ENCODE measurements around the gene CPXM2.

Gene CPXM2

DNA sequence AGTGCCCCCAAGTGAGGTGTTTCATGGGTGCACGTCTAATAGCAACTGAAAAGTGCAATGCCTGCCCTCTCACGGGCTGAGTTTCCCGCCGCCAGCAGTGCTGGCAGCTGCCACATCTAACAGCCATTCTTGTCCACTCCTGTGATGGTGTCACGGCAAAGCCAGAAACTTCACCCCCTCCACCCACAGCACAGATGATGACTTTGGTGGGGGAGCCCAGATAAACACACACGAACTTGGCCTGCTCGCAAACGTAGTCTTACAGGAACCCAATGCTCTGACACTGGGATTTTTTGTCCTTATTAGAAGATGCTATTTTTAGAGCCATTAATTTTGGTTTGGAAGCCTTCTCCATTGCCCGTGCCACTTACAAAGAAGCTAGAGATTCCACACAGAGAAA lies 26.7 kb downstream of the CPXM2 start:
- Histone ChIP-seq H3K27ac (replicated peaks) (no peak overlapping the region), H3K27me3 (ENCODE audit: insufficient read depth, poor library complexity, severe bottlenecking) (no peaks in the 10 kb centered on the region), H3K4me3 (replicated peaks; ENCODE audit: insufficient read depth, low read length) (no peak overlapping the region)
- no peak for DNase-seq (ENCODE audit: low read depth in 1 of 2, low spot score in 1 of 2)
- TF ChIP-seq, protein P1, sequence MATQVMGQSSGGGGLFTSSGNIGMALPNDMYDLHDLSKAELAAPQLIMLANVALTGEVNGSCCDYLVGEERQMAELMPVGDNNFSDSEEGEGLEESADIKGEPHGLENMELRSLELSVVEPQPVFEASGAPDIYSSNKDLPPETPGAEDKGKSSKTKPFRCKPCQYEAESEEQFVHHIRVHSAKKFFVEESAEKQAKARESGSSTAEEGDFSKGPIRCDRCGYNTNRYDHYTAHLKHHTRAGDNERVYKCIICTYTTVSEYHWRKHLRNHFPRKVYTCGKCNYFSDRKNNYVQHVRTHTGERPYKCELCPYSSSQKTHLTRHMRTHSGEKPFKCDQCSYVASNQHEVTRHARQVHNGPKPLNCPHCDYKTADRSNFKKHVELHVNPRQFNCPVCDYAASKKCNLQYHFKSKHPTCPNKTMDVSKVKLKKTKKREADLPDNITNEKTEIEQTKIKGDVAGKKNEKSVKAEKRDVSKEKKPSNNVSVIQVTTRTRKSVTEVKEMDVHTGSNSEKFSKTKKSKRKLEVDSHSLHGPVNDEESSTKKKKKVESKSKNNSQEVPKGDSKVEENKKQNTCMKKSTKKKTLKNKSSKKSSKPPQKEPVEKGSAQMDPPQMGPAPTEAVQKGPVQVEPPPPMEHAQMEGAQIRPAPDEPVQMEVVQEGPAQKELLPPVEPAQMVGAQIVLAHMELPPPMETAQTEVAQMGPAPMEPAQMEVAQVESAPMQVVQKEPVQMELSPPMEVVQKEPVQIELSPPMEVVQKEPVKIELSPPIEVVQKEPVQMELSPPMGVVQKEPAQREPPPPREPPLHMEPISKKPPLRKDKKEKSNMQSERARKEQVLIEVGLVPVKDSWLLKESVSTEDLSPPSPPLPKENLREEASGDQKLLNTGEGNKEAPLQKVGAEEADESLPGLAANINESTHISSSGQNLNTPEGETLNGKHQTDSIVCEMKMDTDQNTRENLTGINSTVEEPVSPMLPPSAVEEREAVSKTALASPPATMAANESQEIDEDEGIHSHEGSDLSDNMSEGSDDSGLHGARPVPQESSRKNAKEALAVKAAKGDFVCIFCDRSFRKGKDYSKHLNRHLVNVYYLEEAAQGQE (IDR thresholded peaks at IDR 0.05; ENCODE audit: insufficient replicate concordance, low read depth): no peak
- TF ChIP-seq, protein P2, sequence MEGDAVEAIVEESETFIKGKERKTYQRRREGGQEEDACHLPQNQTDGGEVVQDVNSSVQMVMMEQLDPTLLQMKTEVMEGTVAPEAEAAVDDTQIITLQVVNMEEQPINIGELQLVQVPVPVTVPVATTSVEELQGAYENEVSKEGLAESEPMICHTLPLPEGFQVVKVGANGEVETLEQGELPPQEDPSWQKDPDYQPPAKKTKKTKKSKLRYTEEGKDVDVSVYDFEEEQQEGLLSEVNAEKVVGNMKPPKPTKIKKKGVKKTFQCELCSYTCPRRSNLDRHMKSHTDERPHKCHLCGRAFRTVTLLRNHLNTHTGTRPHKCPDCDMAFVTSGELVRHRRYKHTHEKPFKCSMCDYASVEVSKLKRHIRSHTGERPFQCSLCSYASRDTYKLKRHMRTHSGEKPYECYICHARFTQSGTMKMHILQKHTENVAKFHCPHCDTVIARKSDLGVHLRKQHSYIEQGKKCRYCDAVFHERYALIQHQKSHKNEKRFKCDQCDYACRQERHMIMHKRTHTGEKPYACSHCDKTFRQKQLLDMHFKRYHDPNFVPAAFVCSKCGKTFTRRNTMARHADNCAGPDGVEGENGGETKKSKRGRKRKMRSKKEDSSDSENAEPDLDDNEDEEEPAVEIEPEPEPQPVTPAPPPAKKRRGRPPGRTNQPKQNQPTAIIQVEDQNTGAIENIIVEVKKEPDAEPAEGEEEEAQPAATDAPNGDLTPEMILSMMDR (IDR thresholded peaks at IDR 0.05; ENCODE audit: insufficient read depth, low read length): no peak
- TF ChIP-seq POLR2AphosphoS5 (IDR thresholded peaks at IDR 0.05; ENCODE audit: low read depth): no peak
- TF ChIP-seq SPI1 (IDR thresholded peaks at IDR 0.05; ENCODE audit: borderline replicate concordance, low read depth): no peak
- TF ChIP-seq GABPA (IDR thresholded peaks at IDR 0.05; ENCODE audit: low read depth): no peak

GRCh38 chr10:123863721-123864482 lies 27.7 kb downstream of the CPXM2 start:
- H3K4me3 ChIP-seq (replicated peaks; ENCODE audit: insufficient read depth, low read length): no peak overlapping the region
- no peak for DNase-seq (ENCODE audit: low read depth in 1 of 2, low spot score in 1 of 2)
- no peaks in the 10 kb centered on the region for H3K27me3 ChIP-seq (ENCODE audit: insufficient read depth, poor library complexity, severe bottlenecking)
- no peak for TF ChIP-seq SPI1 (IDR thresholded peaks at IDR 0.05; ENCODE audit: borderline replicate concordance, low read depth)
- TF ChIP-seq, protein P2 (IDR thresholded peaks at IDR 0.05; ENCODE audit: insufficient read depth, low read length): no peak
- TF ChIP-seq, protein P1 (IDR thresholded peaks at IDR 0.05; ENCODE audit: insufficient replicate concordance, low read depth): no peak
- TF ChIP-seq GABPA (IDR thresholded peaks at IDR 0.05; ENCODE audit: low read depth): no peak
- no peak for TF ChIP-seq POLR2AphosphoS5 (IDR thresholded peaks at IDR 0.05; ENCODE audit: low read depth)
- no peak overlapping the region for H3K27ac ChIP-seq (replicated peaks)

GRCh38 chr10:123863183-123863575 lies 28.4 kb downstream of the CPXM2 start:
- Histone ChIP-seq H3K27ac (replicated peaks) (no peak overlapping the region), H3K27me3 (ENCODE audit: insufficient read depth, poor library complexity, severe bottlenecking) (no peaks in the 10 kb centered on the region)
- TF ChIP-seq GABPA (IDR thresholded peaks at IDR 0.05; ENCODE audit: low read depth) (no peak), POLR2AphosphoS5 (IDR thresholded peaks at IDR 0.05; ENCODE audit: low read depth) (no peak), SPI1 (IDR thresholded peaks at IDR 0.05; ENCODE audit: borderline replicate concordance, low read depth) (no peak)
- TF ChIP-seq, protein P2 (IDR thresholded peaks at IDR 0.05; ENCODE audit: insufficient read depth, low read length): no peak
- TF ChIP-seq, protein P1 (IDR thresholded peaks at IDR 0.05; ENCODE audit: insufficient replicate concordance, low read depth): no peak

More at GRCh38 chr10:123863183-123863575, 28.4 kb downstream of the CPXM2 start:
- DNase-seq (ENCODE audit: low read depth in 1 of 2, low spot score in 1 of 2): no peak
- no peak overlapping the region for H3K4me3 ChIP-seq (replicated peaks; ENCODE audit: insufficient read depth, low read length)
